HCT116 (cell line): ENCODE measurements around the gene SCPEP1. TPM values are rescaled to one million over a fixed set of nuclear protein-coding genes. Genes with fewer than 3 reads are reported as not detected.

Experiments
- ATAC-seq: fragments of 200-7000 bp; cut with Tn5 transposase; 2 replicates; pipeline ENCODE4 v1.9.1; 2020; ENCODE audit warnings: mild to moderate bottlenecking, moderate library complexity
- BruUV-seq: library from RNA; stranded (reverse); fragments of 400-500 nt; replicated peaks from 2 replicates; lab custom pipeline; 2021; lab: Mats Ljungman, UMichigan
- CTCF ChIA-PET: fragments of 300-600 bp; sonication (Branson Sonifier 250); formaldehyde crosslinking; loops from one replicate; lab custom pipeline; 2021; ENCODE audit warnings: antibody characterized with exemption; lab: Charles Lee
- POLR2A ChIA-PET: fragments of 300-600, 350-600 bp; sonication (Branson Sonifier 250); formaldehyde crosslinking; loops from one replicate; lab custom pipeline; 2021; ENCODE audit warnings: antibody characterized with exemption; lab: Charles Lee
- RAD21 ChIA-PET, 2 experiments: fragments of 300-600 bp; sonication (Branson Sonifier 250); formaldehyde crosslinking; loops; one replicate each; lab custom pipeline; 2023; ENCODE audit warnings: low total read pairs in 2 of 2; ENCODE audit not compliant: uncharacterized antibody in 2 of 2, unreplicated experiment in 2 of 2, low non-redundant PET in 1 of 2; lab: Charles Lee
- DNase-seq: peaks from one replicate; pipeline ENCODE4 v3.0.0-alpha.2; 2010; ENCODE audit warnings: low read depth, low spot score
- H2AFZ ChIP-seq: fragments of 200-600 bp; shearing (Covaris generic), sonication (generic); 2 replicates; pipeline ENCODE4 v1.6.1; 2017; ENCODE audit warnings: low read depth, mixed run types, mixed read lengths, antibody characterized with exemption, low read length; ENCODE audit not compliant: poor library complexity, severe bottlenecking
- H3K27ac ChIP-seq: 2 replicates; pipeline ENCODE4 v1.5.1; 2012; ENCODE audit warnings: low read depth, low read length
- H3K27me3 ChIP-seq: fragments of 200-600 bp; sonication (generic); 2 replicates; pipeline ENCODE4 v1.6.1; 2016; ENCODE audit warnings: mixed run types, low read length, mixed read lengths; ENCODE audit not compliant: insufficient read depth
- H3K36me3 ChIP-seq, 2 experiments: fragments of 200-500 bp in 1 of 2; fragments of 200-600 bp in 1 of 2; sonication (Bioruptor generic) in 1 of 2; sonication (generic) in 1 of 2; 2 replicates each; pipeline versions ENCODE4 v1.5.1 to v1.6.1; 2014 to 2016; ENCODE audit warnings: low read length in 2 of 2, inconsistent platforms in 1 of 2, mixed read lengths in 1 of 2, mixed run types in 1 of 2; ENCODE audit not compliant: insufficient read depth in 2 of 2, control insufficient read depth in 1 of 2
- H3K4me1 ChIP-seq, 2 experiments: fragments of 200-600 bp in 1 of 2; sonication (generic) in 1 of 2; 2 replicates each; pipeline versions ENCODE4 v1.5.1 to v1.6.1; 2012 to 2017; ENCODE audit warnings: low read length in 2 of 2, inconsistent platforms in 1 of 2, mild to moderate bottlenecking in 1 of 2, mixed read lengths in 1 of 2, mixed run types in 1 of 2, moderate library complexity in 1 of 2; ENCODE audit not compliant: insufficient read depth in 2 of 2, control insufficient read depth in 1 of 2
- H3K4me2 ChIP-seq: fragments of 200-600 bp; sonication (generic); 2 replicates; pipeline ENCODE4 v1.6.1; 2017; ENCODE audit warnings: mixed run types, low read length, mixed read lengths
- H3K4me3 ChIP-seq, 2 experiments: fragments of 200-600 bp in 1 of 2; sonication (generic) in 1 of 2; replicated peaks in 1 of 2; 2 replicates each; pipeline ENCODE4 v1.5.1; 2011 to 2016; ENCODE audit warnings: low read length in 2 of 2, control low read depth in 1 of 2, low read depth in 1 of 2, mild to moderate bottlenecking in 1 of 2, mixed read lengths in 1 of 2, mixed run types in 1 of 2
- H3K79me2 ChIP-seq: fragments of 200-600 bp; sonication (generic); 2 replicates; pipeline ENCODE4 v1.6.1; 2017; ENCODE audit warnings: mild to moderate bottlenecking, mixed run types, low read length, moderate library complexity, mixed read lengths; ENCODE audit not compliant: insufficient read depth
- H3K9ac ChIP-seq: fragments of 200-600 bp; sonication (generic); 2 replicates; pipeline ENCODE4 v1.6.1; 2016; ENCODE audit warnings: low read length, mixed read lengths
- H3K9me2 ChIP-seq: fragments of 200-600 bp; sonication (generic), shearing (Covaris generic); 2 replicates; pipeline ENCODE4 v1.6.1; 2017; ENCODE audit warnings: mixed run types, mild to moderate bottlenecking, moderate library complexity; ENCODE audit not compliant: insufficient read depth
- H3K9me3 ChIP-seq, 2 experiments: fragments of 200-500 bp in 1 of 2; fragments of 200-600 bp in 1 of 2; sonication (Bioruptor generic) in 1 of 2; sonication (generic) in 1 of 2; 2 replicates each; pipeline ENCODE4 v1.6.1; 2014 to 2017; ENCODE audit warnings: low read length in 2 of 2, mixed read lengths in 2 of 2, inconsistent platforms in 1 of 2, low read depth in 1 of 2, mild to moderate bottlenecking in 1 of 2, mixed run types in 1 of 2, moderate library complexity in 1 of 2; ENCODE audit not compliant: control insufficient read depth in 1 of 2, insufficient read depth in 1 of 2
- H4K20me1 ChIP-seq: fragments of 200-600 bp; sonication (generic), shearing (Covaris generic); 2 replicates; pipeline ENCODE4 v1.6.1; 2017; ENCODE audit warnings: mixed run types, mild to moderate bottlenecking, moderate library complexity; ENCODE audit not compliant: insufficient read depth
- CTCF ChIP-seq, 3 experiments: fragments of 200-600 bp in 1 of 3; sonication (generic) in 1 of 3; IDR thresholded peaks in 2 of 3; conservative IDR thresholded peaks in 1 of 3; 2 replicates each; pipeline ENCODE4 v1.5.1; 2012 to 2017; ENCODE audit warnings: low read depth in 2 of 3, low read length in 2 of 3, antibody characterized with exemption in 1 of 3, borderline replicate concordance in 1 of 3, control low read depth in 1 of 3, mild to moderate bottlenecking in 1 of 3, mixed read lengths in 1 of 3, mixed run types in 1 of 3, moderate library complexity in 1 of 3; ENCODE audit not compliant: insufficient read depth in 1 of 3
- EGR1 ChIP-seq: IDR thresholded peaks from 2 replicates; pipeline ENCODE4 v1.6.1; 2012; ENCODE audit warnings: low read depth
- FOSL1 ChIP-seq: IDR thresholded peaks from 2 replicates; pipeline ENCODE4 v1.6.1; 2012; ENCODE audit warnings: low read depth
- POLR2A ChIP-seq: IDR thresholded peaks from 2 replicates; pipeline ENCODE4 v1.7.0; 2011; ENCODE audit warnings: borderline replicate concordance; ENCODE audit not compliant: insufficient read depth, insufficient read length; ENCODE audit errors: extremely low read depth
- SRF ChIP-seq: IDR thresholded peaks from 2 replicates; pipeline ENCODE4 v1.6.1; 2012; ENCODE audit warnings: low read depth
- TCF7L2 ChIP-seq: IDR thresholded peaks from 2 replicates; pipeline ENCODE4 v1.7.0; 2011; ENCODE audit warnings: borderline replicate concordance, inconsistent platforms; ENCODE audit not compliant: insufficient read depth, insufficient read length; ENCODE audit errors: extremely low read depth
- ZBTB33 ChIP-seq: IDR thresholded peaks from 2 replicates; pipeline ENCODE4 v1.6.1; 2011; ENCODE audit warnings: mild to moderate bottlenecking, low read length, moderate library complexity; ENCODE audit not compliant: insufficient replicate concordance; ENCODE audit errors: extremely low read depth
- intact Hi-C: fragments of 100-400 bp; cut with micrococcal nuclease; formaldehyde crosslinking; loops from 2 replicates; pipeline ENCODE4 v1.10.0; 2022
- total RNA-seq: library from RNA; stranded (reverse); gene quantifications from one replicate; pipeline ENCODE4 v1.2.1, GENCODE V29; 2021; ENCODE audit not compliant: unreplicated experiment

SCPEP1 gene
- total RNA-seq, 1 experiment from 2014 or later, result 28.3 TPM

- Histone ChIP-seq H4K20me1 (no peaks in the 10 kb centered on the region), H2AFZ (no peak overlapping the region), H3K4me3 (no peak overlapping the region), H3K4me2 (no peak overlapping the region), H3K4me1 (no peaks in the 10 kb centered on the region), H3K9ac (no peak overlapping the region), H3K36me3 (no peaks in the 10 kb centered on the region), H3K79me2 (no peaks in the 10 kb centered on the region), H3K27me3 (no peaks in the 10 kb centered on the region), H3K9me2 (no peaks in the 10 kb centered on the region), H3K27ac (no peak overlapping the region), H3K9me3 (no peaks in the 10 kb centered on the region)
- BruUV-seq, result no TSS peak
- DNase-seq (no peak), ATAC-seq (peak; percentile 74)
- ChIA-PET RAD21 (no interaction called here), POLR2A (no interaction called here), CTCF (no interaction called here)
- intact Hi-C loops, result no loop called here
- no peak; a peak in 1 of 6 replicates for TF ChIP-seq CTCF (IDR thresholded peaks at IDR 0.05 in 2 of 3, conservative IDR thresholded peaks at IDR 0.05 in 1 of 3; ENCODE audit: borderline replicate concordance in 1 of 3, insufficient read depth in 1 of 3, low read depth in 2 of 3, low read length in 2 of 3)
- TF ChIP-seq FOSL1, result no peak
- TF ChIP-seq ZBTB33, result no peak
- no peak for TF ChIP-seq SRF
- TF ChIP-seq EGR1, result no peak
- no peak for TF ChIP-seq POLR2A
- no peak for TF ChIP-seq TCF7L2
Measured at GRCh38 chr17:57050306-57050705, 72.4 kb downstream of the SCPEP1 start.
